GM12878 (cell line): ENCODE results near the gene ABHD12B.

Source experiments
- GABPA ChIP-seq: IDR thresholded peaks from 2 replicates; pipeline ENCODE4 v1.6.1; 2014; ENCODE audit warnings: antibody characterized with exemption, low read depth, mild to moderate bottlenecking, inconsistent platforms
- SPI1 ChIP-seq: IDR thresholded peaks from 2 replicates; pipeline ENCODE4 v1.6.1; 2011; ENCODE audit warnings: low read depth, mild to moderate bottlenecking, low read length, moderate library complexity, borderline replicate concordance; ENCODE audit not compliant: insufficient read depth
- YY1 ChIP-seq: IDR thresholded peaks from 2 replicates; pipeline ENCODE4 v1.6.1; 2011; ENCODE audit warnings: low read depth, mild to moderate bottlenecking, low read length
- TF ChIP-seq, protein P1 (sequence below), 3 experiments: IDR thresholded peaks in 2 of 3; conservative IDR thresholded peaks in 1 of 3; 2 replicates each; pipeline ENCODE4 v1.5.1; 2011; ENCODE audit warnings: low read depth in 3 of 3, low read length in 3 of 3, mild to moderate bottlenecking in 3 of 3, control low read depth in 2 of 3, moderate library complexity in 2 of 3, inconsistent platforms in 1 of 3, mixed read lengths in 1 of 3; ENCODE audit not compliant: control insufficient read depth in 2 of 3, insufficient read depth in 1 of 3; ENCODE audit errors: extremely low read depth in 1 of 3
- TF ChIP-seq, protein P2 (sequence below): fragments of 450-650 bp; IDR thresholded peaks from 2 replicates; pipeline ENCODE4 v1.6.1; 2017; ENCODE audit warnings: mild to moderate bottlenecking
- TF ChIP-seq, protein P3 (sequence below): IDR thresholded peaks from 2 replicates; pipeline ENCODE4 v1.6.1; 2011; ENCODE audit warnings: low read depth, low read length, improper control_type of control experiment, borderline replicate concordance

DNA sequence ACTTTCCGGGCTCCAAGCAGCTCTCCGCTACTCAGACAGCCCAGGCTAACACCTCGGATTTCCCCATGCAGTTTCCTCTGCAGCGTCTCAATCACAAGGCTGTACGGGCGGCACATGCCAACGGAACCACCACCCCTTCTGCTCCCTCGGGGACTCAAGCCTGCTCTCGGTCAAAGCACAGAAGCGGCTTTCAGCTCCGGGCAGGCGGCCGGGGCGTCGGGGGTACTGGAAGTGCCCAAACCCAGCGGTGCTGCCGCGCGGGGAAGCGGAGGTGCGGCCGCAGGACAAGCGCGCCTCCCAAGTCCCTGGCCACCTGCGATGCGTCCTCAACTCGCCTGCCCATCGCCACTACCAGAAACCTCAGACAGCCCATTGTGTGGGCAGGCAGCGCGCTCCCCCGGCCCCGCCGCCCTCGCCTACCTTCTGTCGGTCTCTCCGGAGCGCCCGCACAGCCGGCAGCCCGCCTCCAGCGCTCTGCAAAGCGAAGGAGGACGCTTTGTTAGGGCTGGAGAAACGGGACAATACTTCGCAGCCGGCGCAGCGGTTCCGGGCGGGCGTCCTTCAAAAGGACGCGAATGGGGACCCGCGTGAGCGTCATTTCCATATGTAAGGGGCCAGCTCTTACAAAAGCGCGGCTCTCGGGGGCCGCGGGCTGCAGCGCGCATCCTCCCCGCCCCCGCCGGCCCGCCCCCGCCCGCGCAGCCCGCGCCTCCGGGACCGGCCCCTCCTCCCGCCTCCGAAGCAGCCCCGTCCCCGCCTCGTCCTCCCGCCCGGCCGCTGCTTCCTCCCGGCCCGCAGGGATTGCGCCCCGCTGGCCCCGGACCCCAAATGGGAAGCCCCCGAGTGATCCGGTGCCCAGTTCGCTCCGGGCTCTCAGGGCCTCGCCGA lies 41.6 kb upstream of the ABHD12B start:
- TF ChIP-seq, protein P1, sequence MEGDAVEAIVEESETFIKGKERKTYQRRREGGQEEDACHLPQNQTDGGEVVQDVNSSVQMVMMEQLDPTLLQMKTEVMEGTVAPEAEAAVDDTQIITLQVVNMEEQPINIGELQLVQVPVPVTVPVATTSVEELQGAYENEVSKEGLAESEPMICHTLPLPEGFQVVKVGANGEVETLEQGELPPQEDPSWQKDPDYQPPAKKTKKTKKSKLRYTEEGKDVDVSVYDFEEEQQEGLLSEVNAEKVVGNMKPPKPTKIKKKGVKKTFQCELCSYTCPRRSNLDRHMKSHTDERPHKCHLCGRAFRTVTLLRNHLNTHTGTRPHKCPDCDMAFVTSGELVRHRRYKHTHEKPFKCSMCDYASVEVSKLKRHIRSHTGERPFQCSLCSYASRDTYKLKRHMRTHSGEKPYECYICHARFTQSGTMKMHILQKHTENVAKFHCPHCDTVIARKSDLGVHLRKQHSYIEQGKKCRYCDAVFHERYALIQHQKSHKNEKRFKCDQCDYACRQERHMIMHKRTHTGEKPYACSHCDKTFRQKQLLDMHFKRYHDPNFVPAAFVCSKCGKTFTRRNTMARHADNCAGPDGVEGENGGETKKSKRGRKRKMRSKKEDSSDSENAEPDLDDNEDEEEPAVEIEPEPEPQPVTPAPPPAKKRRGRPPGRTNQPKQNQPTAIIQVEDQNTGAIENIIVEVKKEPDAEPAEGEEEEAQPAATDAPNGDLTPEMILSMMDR (IDR thresholded peaks at IDR 0.05 in 2 of 3, conservative IDR thresholded peaks at IDR 0.05 in 1 of 3; ENCODE audit: control insufficient read depth in 2 of 3, extremely low read depth in 1 of 3, insufficient read depth in 1 of 3, low read depth in 3 of 3, low read length in 3 of 3), result no peak
- TF ChIP-seq YY1, result 0 out of 2 replicates have a peak, but pooled peaks have one; percentile 10
- TF ChIP-seq, protein P2, sequence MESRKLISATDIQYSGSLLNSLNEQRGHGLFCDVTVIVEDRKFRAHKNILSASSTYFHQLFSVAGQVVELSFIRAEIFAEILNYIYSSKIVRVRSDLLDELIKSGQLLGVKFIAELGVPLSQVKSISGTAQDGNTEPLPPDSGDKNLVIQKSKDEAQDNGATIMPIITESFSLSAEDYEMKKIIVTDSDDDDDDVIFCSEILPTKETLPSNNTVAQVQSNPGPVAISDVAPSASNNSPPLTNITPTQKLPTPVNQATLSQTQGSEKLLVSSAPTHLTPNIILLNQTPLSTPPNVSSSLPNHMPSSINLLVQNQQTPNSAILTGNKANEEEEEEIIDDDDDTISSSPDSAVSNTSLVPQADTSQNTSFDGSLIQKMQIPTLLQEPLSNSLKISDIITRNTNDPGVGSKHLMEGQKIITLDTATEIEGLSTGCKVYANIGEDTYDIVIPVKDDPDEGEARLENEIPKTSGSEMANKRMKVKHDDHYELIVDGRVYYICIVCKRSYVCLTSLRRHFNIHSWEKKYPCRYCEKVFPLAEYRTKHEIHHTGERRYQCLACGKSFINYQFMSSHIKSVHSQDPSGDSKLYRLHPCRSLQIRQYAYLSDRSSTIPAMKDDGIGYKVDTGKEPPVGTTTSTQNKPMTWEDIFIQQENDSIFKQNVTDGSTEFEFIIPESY, result no peak
- TF ChIP-seq GABPA, result no peak
- TF ChIP-seq SPI1, result no peak
- TF ChIP-seq, protein P3, sequence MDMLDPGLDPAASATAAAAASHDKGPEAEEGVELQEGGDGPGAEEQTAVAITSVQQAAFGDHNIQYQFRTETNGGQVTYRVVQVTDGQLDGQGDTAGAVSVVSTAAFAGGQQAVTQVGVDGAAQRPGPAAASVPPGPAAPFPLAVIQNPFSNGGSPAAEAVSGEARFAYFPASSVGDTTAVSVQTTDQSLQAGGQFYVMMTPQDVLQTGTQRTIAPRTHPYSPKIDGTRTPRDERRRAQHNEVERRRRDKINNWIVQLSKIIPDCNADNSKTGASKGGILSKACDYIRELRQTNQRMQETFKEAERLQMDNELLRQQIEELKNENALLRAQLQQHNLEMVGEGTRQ, result no peak
